Neural cell (in vitro differentiated cells): Measurements from ENCODE around the gene OXNAD1. TPM values are rescaled to one million over a fixed set of nuclear protein-coding genes. Genes with fewer than 3 reads are reported as not detected.

Experiments
- H2AFZ ChIP-seq: fragments of 200-600, 300-800 bp; sonication (generic), shearing (Covaris generic); 2 replicates; pipeline ENCODE4 v1.6.0; 2014; ENCODE audit warnings: low read depth, mild to moderate bottlenecking, antibody characterized with exemption, low read length, moderate library complexity
- H3F3A ChIP-seq: fragments of 200-600 bp; shearing (Covaris generic); 2 replicates; pipeline ENCODE4 v1.6.1; 2016; ENCODE audit warnings: mild to moderate bottlenecking, moderate library complexity, mixed read lengths, antibody characterized with exemption, low read length; ENCODE audit not compliant: insufficient read depth, poor library complexity, severe bottlenecking
- H3K27ac ChIP-seq: fragments of 200-600, 300-800 bp; sonication (generic), shearing (Covaris generic); 2 replicates; pipeline ENCODE4 v1.5.1; 2014; ENCODE audit warnings: mild to moderate bottlenecking, low read length, moderate library complexity
- H3K27me3 ChIP-seq: fragments of 300-800, 200-600 bp; sonication (generic), shearing (Covaris generic); 2 replicates; pipeline ENCODE4 v1.6.0; 2014; ENCODE audit warnings: mild to moderate bottlenecking, low read depth, low read length, moderate library complexity; ENCODE audit not compliant: insufficient read depth
- H3K36me3 ChIP-seq: fragments of 300-800, 200-600 bp; sonication (generic), shearing (Covaris generic); 2 replicates; pipeline ENCODE4 v1.5.1; 2014; ENCODE audit warnings: mild to moderate bottlenecking, antibody characterized with exemption, low read length, moderate library complexity; ENCODE audit not compliant: insufficient read depth
- H3K4me2 ChIP-seq: fragments of 300-800, 200-600 bp; sonication (generic), shearing (Covaris generic); 2 replicates; pipeline ENCODE4 v1.6.0; 2014; ENCODE audit warnings: mild to moderate bottlenecking, low read length
- H3K4me3 ChIP-seq: fragments of 300-800, 200-600 bp; sonication (generic), shearing (Covaris generic); 2 replicates; pipeline ENCODE4 v1.5.1; 2014; ENCODE audit warnings: mild to moderate bottlenecking, low read length, moderate library complexity
- H3K79me2 ChIP-seq: fragments of 200-600 bp; shearing (Covaris generic); replicated peaks from 2 replicates; pipeline ENCODE4 v1.6.0; 2014; ENCODE audit warnings: mild to moderate bottlenecking, low read length, moderate library complexity; ENCODE audit not compliant: insufficient read depth
- H3K9ac ChIP-seq: fragments of 300-800, 200-600 bp; sonication (generic), shearing (Covaris generic); 2 replicates; pipeline ENCODE4 v1.6.1; 2016; ENCODE audit warnings: mild to moderate bottlenecking, low read length, mixed read lengths
- H3K9me2 ChIP-seq: fragments of 200-600 bp; shearing (Covaris generic); 2 replicates; pipeline ENCODE4 v1.6.1; 2016; ENCODE audit warnings: mild to moderate bottlenecking, low read length, mixed read lengths; ENCODE audit not compliant: insufficient read depth
- H3K9me3 ChIP-seq: fragments of 200-600, 300-800 bp; sonication (generic), shearing (Covaris generic); 2 replicates; pipeline ENCODE4 v1.6.1; 2016; ENCODE audit warnings: mild to moderate bottlenecking, mixed run types, low read length, moderate library complexity, mixed read lengths
- H4K20me1 ChIP-seq: fragments of 200-600 bp; shearing (Covaris generic); 2 replicates; pipeline ENCODE4 v1.6.1; 2016; ENCODE audit warnings: mild to moderate bottlenecking, mixed run types; ENCODE audit not compliant: insufficient read depth
- EP300 ChIP-seq: fragments of 450-650 bp; conservative IDR thresholded peaks from 2 replicates; pipeline ENCODE4 v1.6.1; 2014; ENCODE audit warnings: antibody characterized with exemption, mild to moderate bottlenecking, moderate library complexity; ENCODE audit not compliant: poor library complexity, severe bottlenecking
- EZH2 ChIP-seq: fragments of 200-600, 300-800 bp; shearing (Covaris generic), sonication (generic); IDR thresholded peaks from 2 replicates; pipeline ENCODE4 v1.6.1; 2014; ENCODE audit warnings: antibody characterized with exemption, low read length, borderline replicate concordance, mild to moderate bottlenecking; ENCODE audit not compliant: insufficient read depth, poor library complexity, severe bottlenecking
- MXI1 ChIP-seq: fragments of 450-650 bp; conservative IDR thresholded peaks from 2 replicates; pipeline ENCODE4 v1.6.1; 2014; ENCODE audit warnings: antibody characterized with exemption, mild to moderate bottlenecking; ENCODE audit not compliant: poor library complexity, severe bottlenecking
- POLR2AphosphoS5 ChIP-seq: IDR thresholded peaks from 2 replicates; pipeline ENCODE4 v1.6.1; 2012
- RAD21 ChIP-seq: fragments of 450-650 bp; conservative IDR thresholded peaks from 2 replicates; pipeline ENCODE4 v1.6.1; 2014; ENCODE audit warnings: antibody characterized with exemption, mild to moderate bottlenecking, moderate library complexity
- SMC3 ChIP-seq: fragments of 450-650 bp; conservative IDR thresholded peaks from 2 replicates; pipeline ENCODE4 v1.6.1; 2014; ENCODE audit warnings: antibody characterized with exemption, mild to moderate bottlenecking, moderate library complexity; ENCODE audit not compliant: poor library complexity
- TAF1 ChIP-seq: IDR thresholded peaks from 2 replicates; pipeline ENCODE4 v1.6.1; 2012; ENCODE audit warnings: low read depth
- polyA plus RNA-seq: library from polyadenylated mRNA; depleted of rRNA; stranded (reverse); fragments of >200 nt; gene quantifications from 2 replicates; pipeline ENCODE4 v1.2.3, GENCODE V29; 2014
- TF ChIP-seq, protein P1 (sequence below): fragments of 450-650 bp; IDR thresholded peaks from 2 replicates; pipeline ENCODE4 v1.5.1; 2014; ENCODE audit warnings: antibody characterized with exemption, mild to moderate bottlenecking, moderate library complexity; ENCODE audit not compliant: poor library complexity, severe bottlenecking
- TF ChIP-seq, protein P2 (sequence below): IDR thresholded peaks from 2 replicates; pipeline ENCODE4 v1.6.1; 2012; ENCODE audit warnings: borderline replicate concordance

OXNAD1 gene
- polyA plus RNA-seq, 1 donor from 2014 or later: 16.4 TPM

DNA sequence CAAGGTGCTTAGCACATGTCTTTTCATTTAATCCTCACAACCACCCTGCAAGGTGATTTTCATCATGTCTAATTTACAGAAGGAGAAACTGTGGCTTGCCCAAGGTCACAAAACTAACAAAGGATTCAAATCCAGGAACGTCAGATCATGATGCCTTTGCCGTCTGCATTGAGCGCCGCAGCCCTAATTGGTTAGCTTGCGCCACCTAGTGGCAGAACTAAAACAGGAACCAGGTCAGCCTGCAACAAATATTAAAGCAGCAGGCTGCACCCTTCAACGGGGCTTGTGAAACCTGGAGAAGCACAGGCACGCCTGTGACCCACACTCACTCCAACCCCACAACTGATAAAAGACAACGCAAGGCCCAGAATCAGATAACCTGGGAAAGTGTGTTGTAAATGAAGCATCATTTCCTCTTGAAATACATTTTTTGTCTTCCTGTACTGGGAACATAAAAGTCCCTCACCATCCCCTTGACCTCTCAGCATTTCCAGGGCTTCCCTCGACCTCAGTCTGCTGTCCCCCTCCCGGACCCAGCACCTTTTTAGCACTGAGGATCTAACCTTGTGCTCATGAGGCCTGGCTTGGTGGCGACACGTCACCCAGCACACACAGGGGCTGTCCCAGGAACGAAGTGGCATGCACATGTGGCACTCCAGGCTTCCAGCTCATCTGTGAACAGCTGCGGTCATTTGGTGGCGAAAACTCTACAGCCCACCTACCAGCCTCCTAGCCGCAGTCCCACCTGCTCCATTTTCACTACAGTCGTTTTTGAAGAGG, 17.5 kb upstream of the OXNAD1 start (continued):
- TF ChIP-seq TAF1: no peak

DNA sequence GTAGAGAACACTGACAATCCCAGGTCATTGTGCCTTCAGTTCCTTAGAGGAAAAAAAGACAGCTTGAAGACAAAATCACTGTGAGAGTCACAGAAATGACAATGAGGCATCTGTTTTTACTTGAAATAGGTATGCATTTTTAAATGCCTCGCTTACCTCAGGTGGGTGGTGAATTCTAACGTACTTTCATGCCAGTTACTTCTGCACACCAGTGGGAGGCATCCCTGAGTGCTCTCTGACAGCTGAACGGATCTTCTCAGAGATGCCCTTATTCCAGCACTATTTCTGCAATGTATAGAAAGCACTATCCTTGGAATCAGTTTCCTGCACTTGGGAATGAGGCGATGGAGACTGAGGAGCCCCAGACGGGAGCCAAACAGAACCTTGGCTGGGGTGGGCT, 16.5 kb upstream of the OXNAD1 start:
- H3K9me2 ChIP-seq: no peaks in the 10 kb centered on the region

DNA sequence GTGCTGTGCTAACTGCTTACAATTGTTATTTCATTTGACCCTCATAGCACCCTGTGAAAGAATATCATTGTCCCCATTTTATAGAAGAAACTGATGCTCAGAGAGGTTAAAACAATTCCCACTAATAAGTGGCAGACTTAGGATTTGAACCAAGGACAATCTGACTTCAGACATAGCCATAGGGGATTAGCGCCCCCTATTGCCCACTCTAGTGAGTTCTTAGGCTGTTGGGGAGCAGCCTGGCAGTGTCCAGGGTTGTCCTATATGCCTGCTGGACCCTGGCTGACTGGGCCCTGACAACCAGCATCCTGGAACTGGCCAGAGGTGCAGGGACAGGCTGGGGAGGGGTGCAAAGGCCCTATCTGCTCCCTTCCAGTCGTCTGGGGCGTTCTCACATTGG, 15.7 kb upstream of the OXNAD1 start:
- Histone ChIP-seq H3K9ac (no peak overlapping the region), H3F3A (no peaks in the 10 kb centered on the region), H3K9me2 (no peaks in the 10 kb centered on the region), H3K4me2 (no peak overlapping the region), H3K27me3 (no peaks in the 10 kb centered on the region), H2AFZ (no peak overlapping the region), H4K20me1 (no peaks in the 10 kb centered on the region), H3K9me3 (no peaks in the 10 kb centered on the region), H3K4me3 (no peak overlapping the region), H3K79me2 (no peaks in the 10 kb centered on the region), H3K36me3 (no peaks in the 10 kb centered on the region), H3K27ac (no peak overlapping the region)
- TF ChIP-seq, protein P1, sequence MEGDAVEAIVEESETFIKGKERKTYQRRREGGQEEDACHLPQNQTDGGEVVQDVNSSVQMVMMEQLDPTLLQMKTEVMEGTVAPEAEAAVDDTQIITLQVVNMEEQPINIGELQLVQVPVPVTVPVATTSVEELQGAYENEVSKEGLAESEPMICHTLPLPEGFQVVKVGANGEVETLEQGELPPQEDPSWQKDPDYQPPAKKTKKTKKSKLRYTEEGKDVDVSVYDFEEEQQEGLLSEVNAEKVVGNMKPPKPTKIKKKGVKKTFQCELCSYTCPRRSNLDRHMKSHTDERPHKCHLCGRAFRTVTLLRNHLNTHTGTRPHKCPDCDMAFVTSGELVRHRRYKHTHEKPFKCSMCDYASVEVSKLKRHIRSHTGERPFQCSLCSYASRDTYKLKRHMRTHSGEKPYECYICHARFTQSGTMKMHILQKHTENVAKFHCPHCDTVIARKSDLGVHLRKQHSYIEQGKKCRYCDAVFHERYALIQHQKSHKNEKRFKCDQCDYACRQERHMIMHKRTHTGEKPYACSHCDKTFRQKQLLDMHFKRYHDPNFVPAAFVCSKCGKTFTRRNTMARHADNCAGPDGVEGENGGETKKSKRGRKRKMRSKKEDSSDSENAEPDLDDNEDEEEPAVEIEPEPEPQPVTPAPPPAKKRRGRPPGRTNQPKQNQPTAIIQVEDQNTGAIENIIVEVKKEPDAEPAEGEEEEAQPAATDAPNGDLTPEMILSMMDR: no peak
- TF ChIP-seq POLR2AphosphoS5 (no peak), EZH2 (no peak), SMC3 (no peak), EP300 (no peak)
- TF ChIP-seq, protein P2, sequence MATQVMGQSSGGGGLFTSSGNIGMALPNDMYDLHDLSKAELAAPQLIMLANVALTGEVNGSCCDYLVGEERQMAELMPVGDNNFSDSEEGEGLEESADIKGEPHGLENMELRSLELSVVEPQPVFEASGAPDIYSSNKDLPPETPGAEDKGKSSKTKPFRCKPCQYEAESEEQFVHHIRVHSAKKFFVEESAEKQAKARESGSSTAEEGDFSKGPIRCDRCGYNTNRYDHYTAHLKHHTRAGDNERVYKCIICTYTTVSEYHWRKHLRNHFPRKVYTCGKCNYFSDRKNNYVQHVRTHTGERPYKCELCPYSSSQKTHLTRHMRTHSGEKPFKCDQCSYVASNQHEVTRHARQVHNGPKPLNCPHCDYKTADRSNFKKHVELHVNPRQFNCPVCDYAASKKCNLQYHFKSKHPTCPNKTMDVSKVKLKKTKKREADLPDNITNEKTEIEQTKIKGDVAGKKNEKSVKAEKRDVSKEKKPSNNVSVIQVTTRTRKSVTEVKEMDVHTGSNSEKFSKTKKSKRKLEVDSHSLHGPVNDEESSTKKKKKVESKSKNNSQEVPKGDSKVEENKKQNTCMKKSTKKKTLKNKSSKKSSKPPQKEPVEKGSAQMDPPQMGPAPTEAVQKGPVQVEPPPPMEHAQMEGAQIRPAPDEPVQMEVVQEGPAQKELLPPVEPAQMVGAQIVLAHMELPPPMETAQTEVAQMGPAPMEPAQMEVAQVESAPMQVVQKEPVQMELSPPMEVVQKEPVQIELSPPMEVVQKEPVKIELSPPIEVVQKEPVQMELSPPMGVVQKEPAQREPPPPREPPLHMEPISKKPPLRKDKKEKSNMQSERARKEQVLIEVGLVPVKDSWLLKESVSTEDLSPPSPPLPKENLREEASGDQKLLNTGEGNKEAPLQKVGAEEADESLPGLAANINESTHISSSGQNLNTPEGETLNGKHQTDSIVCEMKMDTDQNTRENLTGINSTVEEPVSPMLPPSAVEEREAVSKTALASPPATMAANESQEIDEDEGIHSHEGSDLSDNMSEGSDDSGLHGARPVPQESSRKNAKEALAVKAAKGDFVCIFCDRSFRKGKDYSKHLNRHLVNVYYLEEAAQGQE: no peak

More for the DNA sequence above, 16.5 kb upstream of the OXNAD1 start:
- Histone ChIP-seq H3K27me3 (no peaks in the 10 kb centered on the region), H3K4me2 (no peak overlapping the region), H3F3A (no peaks in the 10 kb centered on the region), H4K20me1 (no peaks in the 10 kb centered on the region), H3K9ac (no peak overlapping the region), H2AFZ (no peak overlapping the region), H3K79me2 (no peaks in the 10 kb centered on the region), H3K36me3 (no peaks in the 10 kb centered on the region), H3K4me3 (no peak overlapping the region), H3K9me3 (no peaks in the 10 kb centered on the region), H3K27ac (no peak overlapping the region)
- TF ChIP-seq SMC3: no peak
- no peak for TF ChIP-seq POLR2AphosphoS5
- no peak for TF ChIP-seq TAF1
- no peak for TF ChIP-seq EP300
- TF ChIP-seq, protein P2: no peak
- no peak for TF ChIP-seq EZH2
- no peak for TF ChIP-seq RAD21
- no peak for TF ChIP-seq MXI1
- TF ChIP-seq, protein P1: no peak
